GM19035 (cell line): ENCODE data around the gene HOTAIR.

Source experiments
- ATAC-seq: cut with Tn5 transposase; IDR thresholded peaks from one replicate; pipeline ENCODE4 v1.9.1; 2021; ENCODE audit not compliant: unreplicated experiment

Gene HOTAIR

DNA sequence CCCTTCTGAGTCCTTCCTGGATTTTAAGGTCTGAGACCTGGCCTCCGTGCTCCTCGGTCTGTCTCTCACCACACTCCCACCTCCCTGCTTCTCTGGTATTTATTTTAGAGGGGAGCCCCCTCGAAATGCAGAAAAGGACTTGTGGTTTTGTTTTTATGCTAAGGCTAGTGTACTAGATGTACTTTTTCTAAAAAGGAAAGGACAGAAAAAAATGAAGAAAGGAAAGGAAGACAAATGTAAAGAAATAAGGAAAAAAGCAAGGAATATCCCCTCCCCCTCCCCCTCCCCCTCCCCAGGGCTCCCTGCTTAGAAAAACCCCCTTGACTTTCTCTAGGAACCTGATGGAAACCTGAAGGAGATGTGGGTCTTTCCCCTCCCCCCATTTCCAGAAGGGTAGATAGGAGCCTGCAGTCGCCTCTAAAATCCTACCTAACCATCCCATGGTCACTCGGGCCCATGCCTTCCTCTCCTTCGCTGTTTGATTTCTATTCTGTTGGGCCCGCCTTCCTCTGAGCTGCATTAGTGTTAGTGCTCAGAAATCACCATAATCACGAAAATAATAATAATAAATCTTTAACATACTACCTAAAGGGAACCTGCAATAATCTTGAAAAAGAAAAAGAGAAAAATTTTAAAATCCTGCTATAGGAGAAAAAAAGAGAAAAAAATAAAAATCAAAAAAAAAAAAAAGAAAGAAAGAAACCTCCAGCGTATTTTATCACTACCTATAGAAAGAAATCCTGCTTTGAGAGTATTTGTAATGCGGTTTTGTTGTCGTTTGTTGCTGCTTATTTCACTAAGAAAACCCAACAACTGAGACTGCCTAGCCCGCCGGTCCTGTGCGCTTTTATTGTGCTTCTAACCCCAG is 37.1 kb upstream of the HOTAIR start:
- no peak for ATAC-seq

DNA sequence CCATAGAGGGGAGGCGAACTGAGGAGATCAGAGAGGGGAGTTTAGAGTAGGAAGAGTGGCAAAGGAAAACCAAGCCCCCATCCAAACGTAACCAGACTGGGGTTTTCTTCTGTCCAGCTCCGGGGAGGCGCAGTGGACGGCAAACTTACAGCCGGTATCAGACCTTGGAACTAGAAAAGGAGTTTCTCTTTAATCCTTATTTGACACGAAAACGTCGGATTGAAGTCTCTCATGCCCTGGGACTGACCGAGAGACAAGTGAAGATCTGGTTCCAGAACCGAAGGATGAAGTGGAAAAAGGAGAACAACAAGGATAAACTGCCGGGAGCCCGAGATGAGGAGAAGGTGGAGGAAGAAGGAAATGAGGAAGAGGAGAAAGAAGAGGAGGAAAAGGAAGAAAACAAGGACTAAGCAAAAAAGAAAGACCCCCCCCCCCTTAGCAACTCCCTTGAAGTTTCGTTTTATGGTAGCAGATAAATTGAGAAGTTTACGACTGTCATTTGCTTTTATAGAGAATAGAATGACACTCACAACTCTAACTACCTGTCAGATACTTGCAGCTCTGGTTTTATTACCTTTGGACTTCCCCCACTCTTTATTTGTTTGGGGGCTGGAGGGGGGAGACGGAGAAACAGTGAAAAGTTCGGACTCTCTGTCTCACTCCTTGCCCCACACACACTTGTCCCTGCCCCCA is 36.4 kb upstream of the HOTAIR start:
- ATAC-seq, result no peak

DNA sequence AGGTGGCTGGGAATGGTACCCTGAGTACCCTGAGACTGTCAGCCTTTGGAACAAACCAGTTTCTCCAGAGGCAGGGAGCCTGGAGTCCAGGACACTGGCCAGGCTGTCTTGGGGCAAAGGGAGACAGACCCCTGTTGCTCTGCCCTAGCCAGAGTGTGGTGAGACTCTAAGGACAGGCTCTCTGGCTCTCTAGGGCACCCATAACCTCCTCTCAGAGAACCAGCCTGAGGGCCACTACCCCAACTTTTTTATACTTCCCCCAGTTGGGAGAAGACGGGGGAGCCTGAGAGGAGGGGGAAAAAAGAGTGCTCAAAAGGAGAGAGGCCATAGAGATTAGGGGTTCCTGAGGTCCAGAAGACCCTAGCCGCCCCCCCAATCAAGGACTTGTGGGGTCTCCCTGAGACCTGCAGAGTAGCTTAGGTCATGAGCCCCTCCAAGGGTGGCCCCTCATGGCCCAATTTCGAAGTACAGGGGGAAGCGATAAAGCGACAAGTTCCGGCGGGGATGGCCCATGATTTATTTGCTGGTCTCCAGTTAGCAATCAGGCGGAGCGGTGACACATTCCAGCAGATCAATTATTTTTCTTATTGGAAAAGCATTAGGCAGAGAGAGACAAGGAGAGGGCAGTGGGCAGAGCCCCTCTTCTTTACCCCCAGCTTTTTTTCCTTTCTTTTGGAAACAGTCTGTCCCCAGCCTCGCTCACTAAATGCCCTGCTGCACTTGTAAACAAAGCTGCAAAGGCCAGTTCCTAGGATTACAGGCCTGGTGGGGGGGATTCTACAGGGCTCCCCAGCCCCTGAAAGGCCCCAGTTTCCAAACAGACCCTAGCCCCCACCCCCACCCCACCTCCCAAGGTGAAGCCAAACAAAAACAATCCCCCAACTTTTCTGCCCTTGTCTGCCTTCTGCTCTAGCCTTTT is 35.6 kb upstream of the HOTAIR start:
- no peak for ATAC-seq

GRCh38 chr12:54009171-54010052 is 34.7 kb upstream of the HOTAIR start:
- no peak for ATAC-seq

DNA sequence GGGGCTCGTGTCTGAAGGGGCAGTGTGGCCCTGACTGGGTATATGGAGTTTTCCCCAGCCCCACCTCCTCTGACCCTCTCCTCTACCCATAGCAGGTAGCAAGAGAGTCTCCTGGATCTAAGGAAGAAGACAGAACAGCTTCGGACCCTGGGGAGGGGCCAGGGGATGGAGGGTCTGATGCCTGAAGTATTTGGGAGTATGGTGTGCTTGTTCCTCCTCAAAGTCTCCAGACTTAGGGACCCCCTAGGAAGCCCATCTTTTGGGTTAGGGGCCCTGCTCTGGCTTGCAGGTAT is 33.5 kb upstream of the HOTAIR start:
- ATAC-seq, result no peak

DNA sequence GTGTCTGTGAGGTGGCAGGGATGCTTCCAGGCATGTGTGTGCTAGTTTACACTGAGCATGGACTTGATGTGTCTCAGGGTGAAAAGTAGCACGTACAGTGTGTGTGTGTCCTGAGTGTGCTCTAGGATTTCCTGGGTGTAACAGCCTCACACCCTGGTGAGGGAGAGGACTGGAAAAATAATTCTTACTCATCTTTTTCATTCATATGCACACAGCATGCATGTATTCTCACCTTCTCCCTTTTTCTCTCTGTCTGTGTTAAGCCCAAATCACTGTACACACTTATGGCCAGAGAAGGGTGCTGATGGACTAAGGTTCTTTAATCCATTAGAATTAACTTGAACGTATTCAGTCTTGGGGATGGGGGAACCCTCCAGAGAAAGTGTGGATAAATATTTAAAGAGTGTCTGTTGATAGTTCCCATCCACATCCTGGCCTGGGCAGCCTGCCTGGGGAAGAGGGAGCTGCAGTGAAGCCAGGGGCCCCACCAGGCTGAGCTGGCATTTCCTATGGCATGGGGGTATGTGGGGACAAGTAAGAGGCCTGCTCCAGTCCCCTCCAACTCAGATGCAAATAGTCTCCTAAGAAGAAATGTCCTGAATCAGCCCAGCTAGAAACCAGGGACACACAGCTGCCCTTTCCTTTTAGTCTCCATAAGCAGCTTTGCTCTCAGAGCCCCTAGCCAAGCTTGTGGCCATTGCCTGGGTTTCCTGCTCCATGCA is 32.9 kb upstream of the HOTAIR start:
- no peak for ATAC-seq

- no peak for ATAC-seq
Observed at GRCh38 chr12:54006559-54007220, 31.9 kb upstream of the HOTAIR start.

- peak; percentile 83 for ATAC-seq
Observed at GRCh38 chr12:54005853-54006558, 31.3 kb upstream of the HOTAIR start.

GRCh38 chr12:54005531-54005852 is 30.7 kb upstream of the HOTAIR start:
- ATAC-seq, result no peak

DNA sequence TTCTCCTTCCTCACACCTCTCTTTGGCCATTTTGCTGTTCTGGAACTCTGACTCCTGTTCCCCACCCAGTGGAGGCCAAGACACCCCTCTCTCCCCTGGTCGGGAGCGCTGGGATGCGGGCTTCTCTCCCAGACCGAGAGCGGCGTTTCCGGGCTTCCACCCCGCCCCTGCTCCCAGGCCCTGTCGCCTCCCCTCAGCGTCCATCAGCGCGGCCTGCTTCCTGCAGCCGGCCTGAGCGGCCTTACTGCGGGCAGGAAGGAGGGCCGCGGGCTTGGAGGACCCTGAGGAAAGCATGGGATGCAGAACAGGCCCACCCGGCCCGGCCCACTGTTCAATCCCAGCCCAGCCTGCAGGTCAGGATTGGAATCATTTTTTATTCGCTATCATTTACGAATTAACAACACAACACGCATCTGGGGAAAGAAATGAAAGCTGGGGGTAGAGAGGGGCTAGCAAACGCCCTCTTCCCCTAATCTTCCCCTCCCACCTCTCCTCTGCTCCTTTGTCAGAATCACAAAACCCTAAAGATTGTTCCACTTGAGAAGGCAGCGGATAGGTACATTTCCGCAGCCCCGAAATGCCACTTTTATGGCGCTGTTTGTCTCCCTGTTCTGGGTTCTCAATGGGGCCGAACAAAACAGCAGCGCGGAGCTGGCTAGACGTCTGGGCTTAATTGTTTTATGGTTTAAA is 30.2 kb upstream of the HOTAIR start:
- ATAC-seq, result no peak

- ATAC-seq, result no peak
Observed at GRCh38 chr12:54004063-54004840, 29.5 kb upstream of the HOTAIR start.

DNA sequence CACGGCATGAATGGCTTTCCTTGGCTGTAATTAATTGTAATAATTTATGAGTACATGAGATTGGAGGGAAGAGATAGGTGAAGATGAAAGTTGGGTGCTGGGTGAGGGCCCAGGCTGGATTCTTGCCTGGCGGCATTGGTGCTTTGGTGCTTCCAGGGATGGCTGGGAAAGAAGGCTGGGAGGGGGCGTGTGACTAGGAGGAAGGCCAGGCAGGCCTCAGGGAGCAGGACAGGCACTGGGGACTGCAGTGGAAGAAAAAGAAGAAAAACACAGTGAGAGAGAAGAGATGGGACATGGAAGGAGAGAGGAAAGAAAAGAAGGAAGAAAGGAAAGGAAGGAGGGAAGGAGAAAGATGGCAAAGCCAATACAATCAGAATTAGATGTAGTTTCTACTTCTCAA is 28.9 kb upstream of the HOTAIR start:
- ATAC-seq, result no peak

- ATAC-seq, result no peak
Observed at GRCh38 chr12:54002915-54003389, 28.2 kb upstream of the HOTAIR start.

- ATAC-seq, result no peak
Observed at GRCh38 chr12:54002278-54002914, 27.6 kb upstream of the HOTAIR start.

GRCh38 chr12:54001283-54002187 is 26.8 kb upstream of the HOTAIR start:
- no peak for ATAC-seq
